A549 (cell line): ENCODE measurements around the gene TUBB2A. TPM values are rescaled to one million over a fixed set of nuclear protein-coding genes. Genes with fewer than 3 reads are reported as not detected.
"Not testable (repeated sequence)": the region's sequence is repeated elsewhere in the genome, so short reads cannot be mapped to it uniquely, and the experiment has no call there.

Experiments used
- ATAC-seq, 2 experiments: fragments of 200-7000 bp in 1 of 2; fragments of >200 bp in 1 of 2; cut with Nextera tagmentation in 1 of 2; cut with Tn5 transposase in 1 of 2; 3 replicates each; pipeline versions ENCODE4 v1.8.0 to v1.9.1; 2018 to 2020; ENCODE audit warnings: mild to moderate bottlenecking in 1 of 2, moderate library complexity in 1 of 2
- CTCF ChIA-PET: fragments of 300-600 bp; sonication (Branson Sonifier 250); formaldehyde crosslinking; extraction: SDS; loops from one replicate; lab custom pipeline; 2021; ENCODE audit warnings: antibody characterized with exemption, inconsistent platforms; lab: Yijun Ruan, JAX
- POLR2A ChIA-PET: fragments of 350-600 bp; formaldehyde crosslinking; extraction: SDS; loops from one replicate; lab custom pipeline; 2021; ENCODE audit warnings: antibody characterized with exemption, inconsistent platforms; lab: Yijun Ruan, JAX
- DNase-seq, 2 experiments: peaks; one replicate each; pipeline versions ENCODE4 v3.0.0 to v3.0.0-alpha.2; 2011 to 2016; ENCODE audit warnings: low read depth in 1 of 2, low spot score in 1 of 2
- FAIRE-seq: peaks from 2 replicates; lab custom pipeline; 2011; peaks lifted over from hg19 to GRCh38; lab: Jason Lieb, UNC
- H3K27ac ChIP-seq, 2 experiments: fragments of >200 bp; sonication (Bioruptor Twin); formaldehyde crosslinking; 3 replicates each; pipeline ENCODE4 v1.5.1; 2016 to 2017
- H3K4me1 ChIP-seq: fragments of >200 bp; sonication (Bioruptor Twin); formaldehyde crosslinking; 3 replicates; pipeline ENCODE4 v1.6.1; 2016
- H3K4me2 ChIP-seq: fragments of >200 bp; sonication (Bioruptor Twin); formaldehyde crosslinking; 3 replicates; pipeline ENCODE4 v1.6.1; 2016
- H3K4me3 ChIP-seq: fragments of >200 bp; sonication (Bioruptor Twin); formaldehyde crosslinking; 3 replicates; pipeline ENCODE4 v1.5.1; 2016
- H3K9me3 ChIP-seq: fragments of >200 bp; sonication (Bioruptor Twin); formaldehyde crosslinking; 3 replicates; pipeline ENCODE4 v1.6.1; 2016
- BHLHE40 ChIP-seq: IDR thresholded peaks from 2 replicates; pipeline ENCODE4 v1.6.1; 2012; ENCODE audit warnings: low read depth, low read length, inconsistent platforms
- CBX2 ChIP-seq: fragments of 200-600 bp; sonication (generic); IDR thresholded peaks from 2 replicates; pipeline ENCODE4 v1.6.1; 2016; ENCODE audit warnings: low read depth, mild to moderate bottlenecking, borderline replicate concordance
- CTCF ChIP-seq: fragments of >200 bp; sonication (Bioruptor Twin); formaldehyde crosslinking; IDR thresholded peaks from 3 replicates; pipeline ENCODE4 v1.5.1; 2016
- EHF ChIP-seq: fragments of 250-450 bp; sonication (Bioruptor Pico); IDR thresholded peaks from 2 replicates; pipeline ENCODE4 v1.5.0; 2020; ENCODE audit warnings: mild to moderate bottlenecking
- EHMT2 ChIP-seq: fragments of 200-600 bp; sonication (generic); IDR thresholded peaks from 2 replicates; pipeline ENCODE4 v1.6.1; 2016; ENCODE audit warnings: antibody characterized with exemption, low read depth, mild to moderate bottlenecking, moderate library complexity
- EP300 ChIP-seq, 2 experiments: fragments of >200 bp; sonication (Bioruptor Twin); formaldehyde crosslinking; IDR thresholded peaks; 2 replicates in 1 of 2; 3 replicates in 1 of 2; pipeline ENCODE4 v1.6.1; 2016 to 2017
- ESRRA ChIP-seq: fragments of 150-350 bp; IDR thresholded peaks from 2 replicates; pipeline ENCODE4 v1.6.1; 2014; ENCODE audit warnings: mild to moderate bottlenecking, low read length, borderline replicate concordance
- FOSL2 ChIP-seq, 2 experiments: fragments of 450-650 bp in 1 of 2; fragments of >200 bp in 1 of 2; sonication (Bioruptor Twin) in 1 of 2; formaldehyde crosslinking; IDR thresholded peaks; 2 replicates each; pipeline versions ENCODE4 v1.5.0 to v1.6.1; 2016 to 2020; ENCODE audit warnings: mild to moderate bottlenecking in 1 of 2, moderate library complexity in 1 of 2
- FOXS1 ChIP-seq: fragments of 250-450 bp; sonication (Bioruptor Pico); IDR thresholded peaks from 2 replicates; pipeline ENCODE4 v1.5.0; 2020; ENCODE audit warnings: mild to moderate bottlenecking, moderate library complexity
- HEYL ChIP-seq: fragments of 250-450 bp; sonication (Bioruptor Pico); IDR thresholded peaks from 2 replicates; pipeline ENCODE4 v1.8.0; 2021; ENCODE audit warnings: mild to moderate bottlenecking, moderate library complexity
- HMGXB4 ChIP-seq: fragments of 250-450 bp; sonication (Bioruptor Pico); IDR thresholded peaks from 2 replicates; pipeline ENCODE4 v1.5.0; 2021; ENCODE audit warnings: mild to moderate bottlenecking, moderate library complexity, borderline replicate concordance
- HOXB13 ChIP-seq: fragments of 250-450 bp; sonication (Bioruptor Pico); IDR thresholded peaks from 2 replicates; pipeline ENCODE4 v1.5.0; 2020; ENCODE audit warnings: low read depth, mild to moderate bottlenecking, moderate library complexity
- MYC ChIP-seq: IDR thresholded peaks from 2 replicates; pipeline ENCODE4 v1.6.1; 2012; ENCODE audit warnings: mild to moderate bottlenecking, inconsistent platforms, low read length, improper control_type of control experiment, borderline replicate concordance
- NPAS2 ChIP-seq: fragments of 250-450 bp; sonication (Bioruptor Pico); IDR thresholded peaks from 2 replicates; pipeline ENCODE4 v1.8.0; 2022; ENCODE audit warnings: mild to moderate bottlenecking, moderate library complexity, borderline replicate concordance
- NR3C1 ChIP-seq: fragments of >200 bp; sonication (Bioruptor Twin); formaldehyde crosslinking; IDR thresholded peaks from 3 replicates; pipeline ENCODE4 v1.6.1; 2017
- POLR2A ChIP-seq: IDR thresholded peaks from 2 replicates; pipeline ENCODE4 v1.6.1; 2012; ENCODE audit warnings: mild to moderate bottlenecking, low read length
- POLR2AphosphoS2 ChIP-seq: conservative IDR thresholded peaks from 2 replicates; pipeline ENCODE4 v1.6.1; 2012; ENCODE audit warnings: low read length, improper control_type of control experiment, inconsistent platforms
- RAD21 ChIP-seq, 2 experiments: fragments of >200 bp in 1 of 2; sonication (Bioruptor Twin) in 1 of 2; formaldehyde crosslinking in 1 of 2; IDR thresholded peaks in 1 of 2; conservative IDR thresholded peaks in 1 of 2; 2 replicates in 1 of 2; 3 replicates in 1 of 2; pipeline ENCODE4 v1.6.1; 2012 to 2018; ENCODE audit warnings: inconsistent platforms in 1 of 2
- RARB ChIP-seq: fragments of 250-450 bp; sonication (Bioruptor Pico); IDR thresholded peaks from 2 replicates; pipeline ENCODE4 v1.8.0; 2021; ENCODE audit warnings: mild to moderate bottlenecking, moderate library complexity
- RFX5 ChIP-seq: fragments of 450-650 bp; IDR thresholded peaks from 2 replicates; pipeline ENCODE4 v1.7.1; 2014; ENCODE audit warnings: antibody characterized with exemption, mild to moderate bottlenecking, moderate library complexity
- SMC3 ChIP-seq: fragments of >200 bp; sonication (Bioruptor Twin); formaldehyde crosslinking; IDR thresholded peaks from 3 replicates; pipeline ENCODE4 v1.6.1; 2018; ENCODE audit warnings: inconsistent platforms
- SREBF2 ChIP-seq: fragments of 450-650 bp; IDR thresholded peaks from 2 replicates; pipeline ENCODE4 v1.6.1; 2014; ENCODE audit warnings: mild to moderate bottlenecking, moderate library complexity
- TFCP2L1 ChIP-seq: fragments of 250-450 bp; sonication (Bioruptor Pico); IDR thresholded peaks from 2 replicates; pipeline ENCODE4 v1.5.0; 2021; ENCODE audit warnings: mild to moderate bottlenecking
- TP53 ChIP-seq: fragments of 250-450 bp; sonication (Bioruptor Pico); IDR thresholded peaks from 2 replicates; pipeline ENCODE4 v1.5.0; 2021; ENCODE audit warnings: mild to moderate bottlenecking, moderate library complexity
- USF2 ChIP-seq: fragments of 450-650 bp; IDR thresholded peaks from 2 replicates; pipeline ENCODE4 v1.6.1; 2014; ENCODE audit warnings: antibody characterized with exemption
- ZC3H11A ChIP-seq: fragments of 450-650 bp; IDR thresholded peaks from 2 replicates; pipeline ENCODE4 v1.6.1; 2014; ENCODE audit warnings: antibody characterized with exemption, mild to moderate bottlenecking
- ZFP36 ChIP-seq: fragments of 450-650 bp; IDR thresholded peaks from 2 replicates; pipeline ENCODE4 v1.6.1; 2014; ENCODE audit warnings: borderline replicate concordance; ENCODE audit not compliant: partially characterized antibody
- ZNF302 ChIP-seq: fragments of 250-450 bp; sonication (Bioruptor Pico); IDR thresholded peaks from 2 replicates; pipeline ENCODE4 v1.9.0; 2021; ENCODE audit warnings: inconsistent platforms, mild to moderate bottlenecking, moderate library complexity
- WGBS: methylation state at CpG from one replicate; pipeline ENCODE4 v1.1.6; 2017; ENCODE audit errors: missing lambda C conversion rate; 5-methylcytosine and 5-hydroxymethylcytosine counted together
- polyA plus RNA-seq, 4 experiments: library from polyadenylated mRNA; depleted of rRNA in 3 of 4; stranded (reverse); fragments of >200 nt; fragmentation: RNase III in 1 of 4; extraction: RNeasy Plus Mini Kit Qiagen cat#74134 plus additional on column Dnase treatment in 1 of 4; gene quantifications; 2 replicates in 3 of 4; 3 replicates in 1 of 4; pipeline ENCODE4 v1.2.3, GENCODE V29; 2011 to 2017

Gene TUBB2A
- polyA plus RNA-seq, 2 of the 4 experiments (the other 2 are of a cell fraction), result 23.9 to 47.4 TPM

- Histone ChIP-seq H3K4me1 (no peaks in the 10 kb centered on the region), H3K4me3 (no peak overlapping the region), H3K4me2 (no peak overlapping the region), H3K9me3 (no peaks in the 10 kb centered on the region), H3K27ac (no peak overlapping the region)
- WGBS, result 68% methylated on average over 4 of the region's 4 CpGs
- ChIA-PET CTCF (no interaction called here), POLR2A (no interaction called here)
- FAIRE-seq (no peak), ATAC-seq (no peak), DNase-seq (no peak)
- TF ChIP-seq ZFP36, result no peak
- TF ChIP-seq ZC3H11A, result no peak
- TF ChIP-seq FOXS1 (CRISPR knock-in tag), result no peak
- TF ChIP-seq HOXB13 (CRISPR knock-in tag), result no peak
- no peak for TF ChIP-seq EP300 (IDR thresholded peaks at IDR 0.05)
- no peak for TF ChIP-seq NPAS2 (CRISPR knock-in tag)
- no peak for TF ChIP-seq MYC
- TF ChIP-seq TFCP2L1 (CRISPR knock-in tag), result no peak
- TF ChIP-seq NR3C1, result no peak
Observed at GRCh38 chr6:3190056-3190455, 32.7 kb upstream of the TUBB2A start.

- CTCF ChIA-PET, result interaction anchor here (1.4 kb wide), 1 partner anchor 19 kb away, joined by 3 read pairs; no protein-coding TSS in a partner anchor
- FAIRE-seq, H3K9me3 ChIP-seq, ATAC-seq, DNase-seq, POLR2A ChIA-PET, H3K4me1 ChIP-seq, H3K4me3 ChIP-seq, H3K27ac ChIP-seq, H3K4me2 ChIP-seq: not testable (repeated sequence)
- WGBS, result 71% methylated on average over 10 of the region's 10 CpGs
Observed at GRCh38 chr6:3189192-3189591, 31.8 kb upstream of the TUBB2A start.

- Histone ChIP-seq H3K4me1 (no peaks in the 10 kb centered on the region), H3K4me2 (no peak overlapping the region), H3K27ac (no peak overlapping the region), H3K9me3 (no peaks in the 10 kb centered on the region), H3K4me3 (no peak overlapping the region)
- no peak for ATAC-seq
- FAIRE-seq, result no peak
- TF ChIP-seq EHMT2 (no peak), CBX2 (no peak), ESRRA (no peak), ZFP36 (no peak), FOSL2 (IDR thresholded peaks at IDR 0.05) (no peak), FOSL2 (CRISPR knock-in tag; IDR thresholded peaks at IDR 0.05) (no peak), SREBF2 (no peak), TP53 (no peak), HMGXB4 (CRISPR knock-in tag) (no peak), ZNF302 (CRISPR knock-in tag) (no peak), EHF (CRISPR knock-in tag) (no peak), MYC (no peak), RFX5 (no peak)
- ChIA-PET POLR2A (no interaction called here), CTCF (interaction anchor here (1.4 kb wide), 1 partner anchor 20 kb away, joined by 3 read pairs; no protein-coding TSS in a partner anchor)
- DNase-seq, result no peak
- WGBS, result 74% methylated on average over 7 of the region's 7 CpGs
Observed at GRCh38 chr6:3188262-3188661, 30.9 kb upstream of the TUBB2A start.

- 80% methylated on average over 2 of the region's 3 CpGs for WGBS
- no peak for ATAC-seq
- ChIA-PET POLR2A (interaction anchor here (0.5 kb wide), 1 partner anchor 45 kb away, joined by 3 read pairs; no protein-coding TSS in a partner anchor), CTCF (interaction anchor here (1.1 to 1.3 kb wide), 3 partner anchors 23 to 64 kb away, joined by 4 to 6 read pairs (median 4); partner anchors contain the start of gene TUBB2A)
- H3K9me3 ChIP-seq, result no peaks in the 10 kb centered on the region
- H3K4me2 ChIP-seq, result no peak overlapping the region
- H3K4me1 ChIP-seq, result no peaks in the 10 kb centered on the region
- no peak overlapping the region for H3K27ac ChIP-seq
- no peak for FAIRE-seq
- no peak for DNase-seq
- no peak overlapping the region for H3K4me3 ChIP-seq
- no peak for TF ChIP-seq SMC3
- no peak for TF ChIP-seq POLR2AphosphoS2
- no peak for TF ChIP-seq ZC3H11A
- TF ChIP-seq RAD21 (conservative IDR thresholded peaks at IDR 0.05 in 1 of 2, IDR thresholded peaks at IDR 0.05 in 1 of 2), result no peak
- no peak for TF ChIP-seq HEYL
- no peak for TF ChIP-seq EHMT2
- TF ChIP-seq CTCF, result no peak
- no peak for TF ChIP-seq EHF (CRISPR knock-in tag)
- no peak for TF ChIP-seq USF2
- no peak for TF ChIP-seq RFX5
- no peak for TF ChIP-seq POLR2A
- no peak for TF ChIP-seq ZNF302 (CRISPR knock-in tag)
- no peak for TF ChIP-seq BHLHE40
- TF ChIP-seq RARB (CRISPR knock-in tag), result no peak
- TF ChIP-seq FOXS1 (CRISPR knock-in tag), result no peak
Observed at GRCh38 chr6:3186974-3187382, 29.6 kb upstream of the TUBB2A start.
